B cell (primary cell): Measurements from ENCODE around the gene SEMA3A. TPM values are rescaled to one million over a fixed set of nuclear protein-coding genes. Genes with fewer than 3 reads are reported as not detected.

Source experiments
- ATAC-seq: fragments of 200-7000 bp; cut with Tn5 transposase; one replicate; pipeline ENCODE4 v1.10.0; 2021; ENCODE audit warnings: low read depth, mild to moderate bottlenecking, moderate number of reproducible peaks, moderate library complexity
- CTCF ChIA-PET: fragments of 350-600 bp; sonication (Branson Sonifier 250); formaldehyde crosslinking; loops from one replicate; lab custom pipeline; 2021; ENCODE audit warnings: antibody characterized with exemption, inconsistent platforms; lab: Charles Lee
- POLR2A ChIA-PET: fragments of 350-600 bp; sonication (Branson Sonifier 250); formaldehyde crosslinking; loops from one replicate; lab custom pipeline; 2021; ENCODE audit warnings: antibody characterized with exemption; lab: Charles Lee
- DNase-seq: peaks from one replicate; pipeline ENCODE4 v3.0.0; 2013
- H2AFZ ChIP-seq: 2 replicates; pipeline ENCODE4 v1.6.1; 2012; ENCODE audit warnings: mild to moderate bottlenecking, low read depth, low read length; ENCODE audit not compliant: insufficient read depth, poor library complexity, severe bottlenecking
- H3K27ac ChIP-seq, 2 donors: 1 replicate in 1 of 2; 2 replicates in 1 of 2; pipeline ENCODE4 v1.5.1; 2012 to 2013; ENCODE audit warnings: low read length in 2 of 2, mild to moderate bottlenecking in 2 of 2, moderate library complexity in 1 of 2
- H3K27me3 ChIP-seq, 4 experiments: fragments of 200-600 bp in 1 of 4; sonication (generic) in 1 of 4; replicated peaks in 1 of 4; 1 replicate in 2 of 4; 2 replicates in 2 of 4; pipeline versions ENCODE4 v1.6.1 to v1.7.0; 2013 to 2016; ENCODE audit warnings: low read length in 3 of 4, mild to moderate bottlenecking in 2 of 4, mixed read lengths in 1 of 4, moderate library complexity in 1 of 4; ENCODE audit not compliant: insufficient read depth in 4 of 4, control insufficient read depth in 3 of 4; ENCODE audit errors: control extremely low read depth in 1 of 4
- H3K36me3 ChIP-seq, 2 experiments: replicated peaks in 1 of 2; 1 replicate in 1 of 2; 2 replicates in 1 of 2; pipeline versions ENCODE4 v1.6.1 to v1.7.1; 2013; ENCODE audit warnings: low read length in 1 of 2; ENCODE audit not compliant: insufficient read depth in 2 of 2, control insufficient read depth in 1 of 2; ENCODE audit errors: control extremely low read depth in 1 of 2, extremely low read depth in 1 of 2
- H3K4me1 ChIP-seq, 2 donors: fragments of 200-600 bp in 1 of 2; sonication (generic) in 1 of 2; 1 replicate in 1 of 2; 2 replicates in 1 of 2; pipeline versions ENCODE4 v1.5.1 to v1.6.1; 2013 to 2017; ENCODE audit warnings: low read length in 2 of 2; ENCODE audit not compliant: control insufficient read depth in 2 of 2, insufficient read depth in 2 of 2
- H3K4me2 ChIP-seq: replicated peaks from 2 replicates; pipeline ENCODE3; 2012; ENCODE audit warnings: mild to moderate bottlenecking, low read depth, low read length; ENCODE audit not compliant: poor library complexity, severe bottlenecking
- H3K4me3 ChIP-seq, 5 experiments: fragments of 200-600 bp in 1 of 5; sonication (generic) in 1 of 5; 1 replicate in 3 of 5; 2 replicates in 2 of 5; pipeline versions ENCODE4 v1.5.1 to v1.7.0; 2011 to 2016; ENCODE audit warnings: low read length in 4 of 5, mild to moderate bottlenecking in 4 of 5, low read depth in 2 of 5, control low read depth in 1 of 5, moderate library complexity in 1 of 5; ENCODE audit not compliant: insufficient read depth in 1 of 5; ENCODE audit errors: control extremely low read depth in 1 of 5, extremely low read depth in 1 of 5
- H3K79me2 ChIP-seq: fragments of 200-600 bp; sonication (generic); one replicate; pipeline ENCODE4 v1.6.0; 2016; ENCODE audit warnings: low read length; ENCODE audit not compliant: control insufficient read depth, insufficient read depth
- H3K9ac ChIP-seq: fragments of 200-600 bp; sonication (generic); 2 replicates; pipeline ENCODE4 v1.6.1; 2017; ENCODE audit warnings: mild to moderate bottlenecking, low read length, moderate library complexity
- H3K9me3 ChIP-seq, 3 donors: one replicate each; pipeline versions ENCODE4 v1.6.1 to v1.7.1; 2013; ENCODE audit warnings: low read length in 2 of 3; ENCODE audit not compliant: control insufficient read depth in 2 of 3, insufficient read depth in 1 of 3; ENCODE audit errors: control extremely low read depth in 1 of 3
- H4K20me1 ChIP-seq: 2 replicates; pipeline ENCODE4 v1.6.0; 2012; ENCODE audit warnings: mild to moderate bottlenecking, low read length; ENCODE audit not compliant: insufficient read depth, control insufficient read depth, poor library complexity, severe bottlenecking
- H3K27ac Mint-ChIP-seq: one replicate; pipeline ENCODE4 v1.8.0; 2021; ENCODE audit warnings: mixed read lengths
- H3K27me3 Mint-ChIP-seq: one replicate; pipeline ENCODE4 v1.8.0; 2021; ENCODE audit warnings: mixed read lengths
- H3K4me1 Mint-ChIP-seq: one replicate; pipeline ENCODE4 v1.8.0; 2021; ENCODE audit warnings: mixed read lengths
- H3K4me3 Mint-ChIP-seq: one replicate; pipeline ENCODE4 v1.8.0; 2021; ENCODE audit warnings: mixed read lengths
- H3K9me3 Mint-ChIP-seq: one replicate; pipeline ENCODE4 v1.8.0; 2022; ENCODE audit warnings: mixed read lengths; ENCODE audit not compliant: insufficient read depth
- EZH2 ChIP-seq: IDR thresholded peaks from 2 replicates; pipeline ENCODE4 v1.6.1; 2012; ENCODE audit warnings: borderline replicate concordance, low read depth, mild to moderate bottlenecking, moderate library complexity, low read length; ENCODE audit not compliant: insufficient read depth, poor library complexity, severe bottlenecking
- WGBS: methylation state at CpG from one replicate; pipeline ENCODE4 v1.1.5; 2013; ENCODE audit warnings: missing lambda C conversion rate; ENCODE audit not compliant: insufficient coverage; 5-methylcytosine and 5-hydroxymethylcytosine counted together
- intact Hi-C: fragments of 100-400 bp; cut with micrococcal nuclease; formaldehyde crosslinking; loops from one replicate; pipeline ENCODE4 v1.10.0; 2022
- polyA plus RNA-seq: library from polyadenylated mRNA; depleted of rRNA; stranded (reverse); fragments of >200 nt; gene quantifications from 2 replicates; pipeline ENCODE4 v1.2.3, GENCODE V29; 2012
- total RNA-seq, 2 donors: library from RNA; stranded (reverse); fragments of 120-200 nt in 1 of 2; gene quantifications; 1 replicate in 1 of 2; 2 replicates in 1 of 2; pipeline versions ENCODE4 v1.2.3 to v1.2.4, GENCODE V29; 2013 to 2022
- TF ChIP-seq, protein P1 (sequence below): fragments of 200-600 bp; IDR thresholded peaks from one replicate; pipeline ENCODE4 v1.8.0; 2022; ENCODE audit warnings: antibody characterized with exemption, mild to moderate bottlenecking

SEMA3A gene
- total and polyA plus RNA-seq, 2 donors (not counting 1 experiment from before 2014, with no cell fraction given) = not detected

DNA sequence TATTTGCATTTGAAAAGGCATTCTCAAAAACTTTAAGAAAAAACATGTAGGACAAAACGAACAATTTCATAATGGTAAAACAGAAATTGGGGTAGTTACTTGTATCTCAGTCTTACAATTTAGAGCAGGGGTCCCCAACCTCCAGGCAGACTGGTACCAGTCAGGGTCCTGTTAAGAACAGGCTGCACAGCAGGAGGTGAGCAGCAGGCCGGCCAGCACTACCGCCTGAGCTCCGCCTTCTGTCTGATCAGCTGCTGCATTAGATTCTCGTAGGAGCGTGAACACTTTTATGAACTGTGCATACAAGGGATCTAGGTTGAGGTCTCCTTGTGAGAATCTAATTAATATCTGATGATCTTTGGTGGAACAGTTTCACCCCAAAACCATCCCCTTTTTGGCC is 77.3 kb downstream of the SEMA3A start:
- no peak overlapping the region for H2AFZ ChIP-seq
- no peak for DNase-seq
- intact Hi-C loops = no loop called here
- no peaks in the 10 kb centered on the region for H3K36me3 ChIP-seq
- H3K27me3 ChIP-seq = no peaks in the 10 kb centered on the region
- no peaks in the 10 kb centered on the region for H3K9me3 ChIP-seq
- H3K4me3 ChIP-seq = no peak overlapping the region
- H3K9ac ChIP-seq = no peak overlapping the region
- no peak for TF ChIP-seq EZH2
- TF ChIP-seq, protein P1, sequence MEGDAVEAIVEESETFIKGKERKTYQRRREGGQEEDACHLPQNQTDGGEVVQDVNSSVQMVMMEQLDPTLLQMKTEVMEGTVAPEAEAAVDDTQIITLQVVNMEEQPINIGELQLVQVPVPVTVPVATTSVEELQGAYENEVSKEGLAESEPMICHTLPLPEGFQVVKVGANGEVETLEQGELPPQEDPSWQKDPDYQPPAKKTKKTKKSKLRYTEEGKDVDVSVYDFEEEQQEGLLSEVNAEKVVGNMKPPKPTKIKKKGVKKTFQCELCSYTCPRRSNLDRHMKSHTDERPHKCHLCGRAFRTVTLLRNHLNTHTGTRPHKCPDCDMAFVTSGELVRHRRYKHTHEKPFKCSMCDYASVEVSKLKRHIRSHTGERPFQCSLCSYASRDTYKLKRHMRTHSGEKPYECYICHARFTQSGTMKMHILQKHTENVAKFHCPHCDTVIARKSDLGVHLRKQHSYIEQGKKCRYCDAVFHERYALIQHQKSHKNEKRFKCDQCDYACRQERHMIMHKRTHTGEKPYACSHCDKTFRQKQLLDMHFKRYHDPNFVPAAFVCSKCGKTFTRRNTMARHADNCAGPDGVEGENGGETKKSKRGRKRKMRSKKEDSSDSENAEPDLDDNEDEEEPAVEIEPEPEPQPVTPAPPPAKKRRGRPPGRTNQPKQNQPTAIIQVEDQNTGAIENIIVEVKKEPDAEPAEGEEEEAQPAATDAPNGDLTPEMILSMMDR = no peak
- H3K9me3 Mint-ChIP-seq = no peaks in the 10 kb centered on the region
- no peaks in the 10 kb centered on the region for H4K20me1 ChIP-seq
- no peak overlapping the region for H3K4me3 Mint-ChIP-seq
- no peak overlapping the region for H3K27ac Mint-ChIP-seq
- POLR2A ChIA-PET = no interaction called here
- no peaks in the 10 kb centered on the region for H3K79me2 ChIP-seq
- WGBS = 95% methylated on average over 6 of the region's 6 CpGs
- no peaks in the 10 kb centered on the region for H3K4me1 Mint-ChIP-seq
- no peaks in the 10 kb centered on the region for H3K4me1 ChIP-seq
- no peak overlapping the region for H3K4me2 ChIP-seq
- CTCF ChIA-PET = no interaction called here
- H3K27me3 Mint-ChIP-seq = no peaks in the 10 kb centered on the region
- no peak for ATAC-seq
- no peak overlapping the region for H3K27ac ChIP-seq

- no peak overlapping the region for H3K4me2 ChIP-seq
- no peaks in the 10 kb centered on the region for H3K79me2 ChIP-seq
- H3K4me1 Mint-ChIP-seq = no peaks in the 10 kb centered on the region
- H3K27me3 Mint-ChIP-seq = no peaks in the 10 kb centered on the region
- no peak overlapping the region for H3K9ac ChIP-seq
- H3K27ac Mint-ChIP-seq = no peak overlapping the region
- H3K36me3 ChIP-seq = no peaks in the 10 kb centered on the region
- H3K27me3 ChIP-seq = no peaks in the 10 kb centered on the region
- H3K27ac ChIP-seq = no peak overlapping the region
- H3K4me3 Mint-ChIP-seq = no peak overlapping the region
- H3K4me1 ChIP-seq = no peaks in the 10 kb centered on the region
- no peak overlapping the region for H2AFZ ChIP-seq
- CTCF ChIA-PET = no interaction called here
- no peaks in the 10 kb centered on the region for H3K9me3 ChIP-seq
- DNase-seq (no peak), ATAC-seq (no peak)
- H3K9me3 Mint-ChIP-seq = no peaks in the 10 kb centered on the region
- POLR2A ChIA-PET = no interaction called here
- H3K4me3 ChIP-seq = no peak overlapping the region
- H4K20me1 ChIP-seq = no peaks in the 10 kb centered on the region
- WGBS = no CpG with 5 or more reads among the region's 9 CpGs
- intact Hi-C loops = no loop called here
- no peak for TF ChIP-seq EZH2
These were observed 80.4 kb downstream of the SEMA3A start for GRCh38 chr7:84113906-84114850.
